ENCODE measurements around the gene IL31.

The IL31 gene

DNA sequence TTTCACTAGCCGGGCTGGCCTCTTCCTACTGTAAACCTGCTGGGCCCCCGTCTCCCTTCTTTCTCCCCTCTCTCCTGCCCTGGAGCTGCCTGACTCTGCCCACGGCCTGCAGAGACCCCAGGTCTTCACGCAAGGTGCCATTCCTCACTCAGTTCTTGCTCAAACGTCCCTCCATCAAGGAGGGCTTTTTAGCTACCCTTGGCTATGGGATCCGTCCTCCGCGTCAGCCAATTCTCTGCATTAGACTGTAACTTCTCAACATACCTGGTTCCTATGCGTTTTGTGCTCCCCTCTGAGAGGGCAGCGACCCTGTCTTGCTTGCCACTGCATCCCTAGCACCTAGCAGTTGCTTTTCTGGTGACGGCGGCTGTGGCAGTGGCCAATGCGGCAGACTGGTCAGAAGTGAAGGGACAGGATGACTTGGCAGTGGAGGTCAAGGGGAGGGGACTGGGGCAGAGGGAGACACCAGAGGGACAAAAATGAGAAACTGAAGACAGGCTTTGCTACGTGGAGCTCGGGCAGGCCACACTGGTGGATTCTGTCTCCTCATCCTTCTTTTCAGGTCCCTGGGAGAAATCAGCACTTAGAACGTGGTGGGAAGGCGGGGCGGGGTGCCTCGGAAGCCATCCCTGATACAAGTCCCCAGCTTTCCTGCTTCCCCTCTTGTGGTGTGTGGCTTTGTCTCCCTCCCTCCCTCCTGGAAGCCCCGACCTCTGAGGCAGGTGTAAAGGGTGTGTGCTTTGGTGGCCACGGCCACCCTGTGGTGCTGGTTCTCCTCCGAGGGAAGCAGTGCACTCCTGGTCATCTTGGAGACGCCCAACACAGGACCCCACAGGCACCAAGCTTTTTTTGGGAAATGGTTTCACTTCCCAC, 31.3 kb upstream of the IL31 start:
- ChIA-PET CTCF (interaction anchor here (0.5 to 0.7 kb wide), 3 partner anchors 22 to 668 kb away, joined by 3 to 4 read pairs (median 3); partner anchors contain the start of gene LRRC43), POLR2A (interaction anchor here (1.5 kb wide), 1 partner anchor 21 kb away, joined by 5 read pairs; the partner anchor contains the start of gene DIABLO)
- Histone ChIP-seq H3K36me3 (ENCODE audit: control insufficient read depth in 2 of 2, insufficient read depth in 1 of 2, low read length in 2 of 2) (peaks cover 21 to 32% of the 10 kb centered on the region in 2 experiments), H3K4me1 (ENCODE audit: control insufficient read depth, insufficient read depth, low read length) (peaks cover 6% of the 10 kb centered on the region; the same call in 1 of the 2 replicates), H3K4me3 (ENCODE audit: low read depth, low read length) (no peak overlapping the region), H3K27ac (ENCODE audit: extremely low read depth, low read depth, low read length) (no peak overlapping the region), H3K9me3 (ENCODE audit: control insufficient read depth, insufficient read depth, low read depth, low read length) (no peaks in the 10 kb centered on the region)
- TF ChIP-seq ZNF169 (tag by site-specific recombination; IDR thresholded peaks at IDR 0.05) (no peak), ZNF600 (tag by site-specific recombination; IDR thresholded peaks at IDR 0.05) (0 out of 2 replicates have a peak, but pooled peaks have one; percentile 26)

DNA sequence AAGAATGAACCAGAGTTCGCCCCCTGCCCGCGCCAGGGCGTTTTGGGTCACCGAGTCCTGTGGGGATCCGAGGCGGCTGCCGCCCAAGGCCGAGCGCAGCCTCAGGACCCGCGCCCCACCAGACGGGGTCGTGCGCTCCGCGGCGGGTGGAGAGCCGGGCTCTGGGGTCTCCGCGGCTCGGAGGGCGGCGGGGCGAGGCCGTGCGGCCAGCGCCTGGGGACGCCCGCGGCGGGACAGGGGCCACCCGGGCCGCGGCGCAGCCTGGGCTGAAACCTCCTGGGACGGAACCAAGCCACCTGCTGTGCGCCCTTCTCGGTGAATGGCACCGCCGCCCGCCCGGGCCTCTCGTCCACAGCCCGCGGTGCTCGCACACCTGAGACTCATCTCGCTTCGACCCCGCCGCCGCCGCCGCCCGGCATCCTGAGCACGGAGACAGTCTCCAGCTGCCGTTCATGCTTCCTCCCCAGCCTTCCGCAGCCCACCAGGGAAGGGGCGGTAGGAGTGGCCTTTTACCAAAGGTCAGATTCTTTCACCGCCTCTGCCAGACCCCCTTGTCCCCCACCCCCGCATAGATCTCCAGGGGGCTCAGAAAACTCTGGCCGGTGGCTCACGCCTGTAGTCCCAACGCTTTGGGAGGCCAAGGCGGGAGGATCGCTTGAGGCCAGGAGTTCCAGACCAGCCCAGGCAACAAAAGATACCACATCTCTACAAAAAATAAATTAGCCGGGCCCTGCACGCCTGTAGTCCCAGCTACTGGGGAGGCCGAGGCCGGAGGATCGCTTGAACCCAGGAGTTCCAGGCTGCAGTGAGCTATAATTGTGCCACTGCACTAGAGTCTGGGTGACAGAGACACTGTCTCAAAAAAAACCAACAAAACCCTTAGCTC, 30.4 kb upstream of the IL31 start:
- POLR2A ChIA-PET = interaction anchor here (0.6 to 1.5 kb wide), 9 partner anchors 8 to 295 kb away, joined by 3 to 5 read pairs (median 3); partner anchors contain the start of gene DIABLO

More for the DNA sequence above, 30.4 kb upstream of the IL31 start:
- Histone ChIP-seq H3K36me3 (ENCODE audit: control insufficient read depth in 2 of 2, insufficient read depth in 1 of 2, low read length in 2 of 2) (peaks cover 12 to 23% of the 10 kb centered on the region in 2 experiments), H3K27ac (ENCODE audit: extremely low read depth, low read depth, low read length) (no peak overlapping the region; the same call in 1 of the 2 replicates), H3K4me3 (ENCODE audit: low read depth, low read length) (no peak overlapping the region), H3K4me1 (ENCODE audit: control insufficient read depth, insufficient read depth, low read length) (peaks cover 6% of the 10 kb centered on the region; the same call in 1 of the 2 replicates), H3K9me3 (ENCODE audit: control insufficient read depth, insufficient read depth, low read depth, low read length) (no peaks in the 10 kb centered on the region)
- CTCF ChIA-PET = interaction anchor here (0.5 to 0.7 kb wide), 2 partner anchors 22 to 667 kb away, joined by 3 to 4 read pairs; partner anchors contain the start of gene LRRC43
- TF ChIP-seq ZNF664 (tag by site-specific recombination; IDR thresholded peaks at IDR 0.05) = no peak
- TF ChIP-seq, protein P1, sequence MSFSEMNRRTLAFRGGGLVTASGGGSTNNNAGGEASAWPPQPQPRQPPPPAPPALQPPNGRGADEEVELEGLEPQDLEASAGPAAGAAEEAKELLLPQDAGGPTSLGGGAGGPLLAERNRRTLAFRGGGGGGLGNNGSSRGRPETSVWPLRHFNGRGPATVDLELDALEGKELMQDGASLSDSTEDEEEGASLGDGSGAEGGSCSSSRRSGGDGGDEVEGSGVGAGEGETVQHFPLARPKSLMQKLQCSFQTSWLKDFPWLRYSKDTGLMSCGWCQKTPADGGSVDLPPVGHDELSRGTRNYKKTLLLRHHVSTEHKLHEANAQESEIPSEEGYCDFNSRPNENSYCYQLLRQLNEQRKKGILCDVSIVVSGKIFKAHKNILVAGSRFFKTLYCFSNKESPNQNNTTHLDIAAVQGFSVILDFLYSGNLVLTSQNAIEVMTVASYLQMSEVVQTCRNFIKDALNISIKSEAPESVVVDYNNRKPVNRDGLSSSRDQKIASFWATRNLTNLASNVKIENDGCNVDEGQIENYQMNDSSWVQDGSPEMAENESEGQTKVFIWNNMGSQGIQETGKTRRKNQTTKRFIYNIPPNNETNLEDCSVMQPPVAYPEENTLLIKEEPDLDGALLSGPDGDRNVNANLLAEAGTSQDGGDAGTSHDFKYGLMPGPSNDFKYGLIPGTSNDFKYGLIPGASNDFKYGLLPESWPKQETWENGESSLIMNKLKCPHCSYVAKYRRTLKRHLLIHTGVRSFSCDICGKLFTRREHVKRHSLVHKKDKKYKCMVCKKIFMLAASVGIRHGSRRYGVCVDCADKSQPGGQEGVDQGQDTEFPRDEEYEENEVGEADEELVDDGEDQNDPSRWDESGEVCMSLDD (tag by site-specific recombination; IDR thresholded peaks at IDR 0.05) = no peak
- TF ChIP-seq, protein P2, sequence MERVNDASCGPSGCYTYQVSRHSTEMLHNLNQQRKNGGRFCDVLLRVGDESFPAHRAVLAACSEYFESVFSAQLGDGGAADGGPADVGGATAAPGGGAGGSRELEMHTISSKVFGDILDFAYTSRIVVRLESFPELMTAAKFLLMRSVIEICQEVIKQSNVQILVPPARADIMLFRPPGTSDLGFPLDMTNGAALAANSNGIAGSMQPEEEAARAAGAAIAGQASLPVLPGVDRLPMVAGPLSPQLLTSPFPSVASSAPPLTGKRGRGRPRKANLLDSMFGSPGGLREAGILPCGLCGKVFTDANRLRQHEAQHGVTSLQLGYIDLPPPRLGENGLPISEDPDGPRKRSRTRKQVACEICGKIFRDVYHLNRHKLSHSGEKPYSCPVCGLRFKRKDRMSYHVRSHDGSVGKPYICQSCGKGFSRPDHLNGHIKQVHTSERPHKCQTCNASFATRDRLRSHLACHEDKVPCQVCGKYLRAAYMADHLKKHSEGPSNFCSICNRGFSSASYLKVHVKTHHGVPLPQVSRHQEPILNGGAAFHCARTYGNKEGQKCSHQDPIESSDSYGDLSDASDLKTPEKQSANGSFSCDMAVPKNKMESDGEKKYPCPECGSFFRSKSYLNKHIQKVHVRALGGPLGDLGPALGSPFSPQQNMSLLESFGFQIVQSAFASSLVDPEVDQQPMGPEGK (tag by site-specific recombination; IDR thresholded peaks at IDR 0.05) = no peak
- TF ChIP-seq ZNF701 (tag by site-specific recombination; IDR thresholded peaks at IDR 0.05) = no peak
- TF ChIP-seq ZNF248 (tag by site-specific recombination; IDR thresholded peaks at IDR 0.05) = no peak
- TF ChIP-seq, protein P3, sequence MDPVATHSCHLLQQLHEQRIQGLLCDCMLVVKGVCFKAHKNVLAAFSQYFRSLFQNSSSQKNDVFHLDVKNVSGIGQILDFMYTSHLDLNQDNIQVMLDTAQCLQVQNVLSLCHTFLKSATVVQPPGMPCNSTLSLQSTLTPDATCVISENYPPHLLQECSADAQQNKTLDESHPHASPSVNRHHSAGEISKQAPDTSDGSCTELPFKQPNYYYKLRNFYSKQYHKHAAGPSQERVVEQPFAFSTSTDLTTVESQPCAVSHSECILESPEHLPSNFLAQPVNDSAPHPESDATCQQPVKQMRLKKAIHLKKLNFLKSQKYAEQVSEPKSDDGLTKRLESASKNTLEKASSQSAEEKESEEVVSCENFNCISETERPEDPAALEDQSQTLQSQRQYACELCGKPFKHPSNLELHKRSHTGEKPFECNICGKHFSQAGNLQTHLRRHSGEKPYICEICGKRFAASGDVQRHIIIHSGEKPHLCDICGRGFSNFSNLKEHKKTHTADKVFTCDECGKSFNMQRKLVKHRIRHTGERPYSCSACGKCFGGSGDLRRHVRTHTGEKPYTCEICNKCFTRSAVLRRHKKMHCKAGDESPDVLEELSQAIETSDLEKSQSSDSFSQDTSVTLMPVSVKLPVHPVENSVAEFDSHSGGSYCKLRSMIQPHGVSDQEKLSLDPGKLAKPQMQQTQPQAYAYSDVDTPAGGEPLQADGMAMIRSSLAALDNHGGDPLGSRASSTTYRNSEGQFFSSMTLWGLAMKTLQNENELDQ (tag by site-specific recombination; IDR thresholded peaks at IDR 0.05; ENCODE audit: low read depth) = no peak
- no peak for TF ChIP-seq BCL11B (tag by site-specific recombination; IDR thresholded peaks at IDR 0.05; ENCODE audit: low read depth)
- no peak for TF ChIP-seq SCRT2 (tag by site-specific recombination; IDR thresholded peaks at IDR 0.05)
- no peak for TF ChIP-seq ZBTB7A (tag by site-specific recombination; IDR thresholded peaks at IDR 0.05; ENCODE audit: low read depth)
- TF ChIP-seq, protein P4, sequence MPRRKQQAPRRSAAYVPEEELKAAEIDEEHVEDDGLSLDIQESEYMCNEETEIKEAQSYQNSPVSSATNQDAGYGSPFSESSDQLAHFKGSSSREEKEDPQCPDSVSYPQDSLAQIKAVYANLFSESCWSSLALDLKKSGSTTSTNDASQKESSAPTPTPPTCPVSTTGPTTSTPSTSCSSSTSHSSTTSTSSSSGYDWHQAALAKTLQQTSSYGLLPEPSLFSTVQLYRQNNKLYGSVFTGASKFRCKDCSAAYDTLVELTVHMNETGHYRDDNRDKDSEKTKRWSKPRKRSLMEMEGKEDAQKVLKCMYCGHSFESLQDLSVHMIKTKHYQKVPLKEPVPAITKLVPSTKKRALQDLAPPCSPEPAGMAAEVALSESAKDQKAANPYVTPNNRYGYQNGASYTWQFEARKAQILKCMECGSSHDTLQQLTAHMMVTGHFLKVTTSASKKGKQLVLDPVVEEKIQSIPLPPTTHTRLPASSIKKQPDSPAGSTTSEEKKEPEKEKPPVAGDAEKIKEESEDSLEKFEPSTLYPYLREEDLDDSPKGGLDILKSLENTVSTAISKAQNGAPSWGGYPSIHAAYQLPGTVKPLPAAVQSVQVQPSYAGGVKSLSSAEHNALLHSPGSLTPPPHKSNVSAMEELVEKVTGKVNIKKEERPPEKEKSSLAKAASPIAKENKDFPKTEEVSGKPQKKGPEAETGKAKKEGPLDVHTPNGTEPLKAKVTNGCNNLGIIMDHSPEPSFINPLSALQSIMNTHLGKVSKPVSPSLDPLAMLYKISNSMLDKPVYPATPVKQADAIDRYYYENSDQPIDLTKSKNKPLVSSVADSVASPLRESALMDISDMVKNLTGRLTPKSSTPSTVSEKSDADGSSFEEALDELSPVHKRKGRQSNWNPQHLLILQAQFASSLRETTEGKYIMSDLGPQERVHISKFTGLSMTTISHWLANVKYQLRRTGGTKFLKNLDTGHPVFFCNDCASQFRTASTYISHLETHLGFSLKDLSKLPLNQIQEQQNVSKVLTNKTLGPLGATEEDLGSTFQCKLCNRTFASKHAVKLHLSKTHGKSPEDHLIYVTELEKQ (tag by site-specific recombination; IDR thresholded peaks at IDR 0.05; ENCODE audit: borderline replicate concordance) = no peak
- no peak for TF ChIP-seq ZFP3 (tag by site-specific recombination; IDR thresholded peaks at IDR 0.05; ENCODE audit: low read depth)
- TF ChIP-seq SALL2 (tag by site-specific recombination; IDR thresholded peaks at IDR 0.05; ENCODE audit: borderline replicate concordance) = no peak
- no peak for TF ChIP-seq ZNF837 (tag by site-specific recombination; IDR thresholded peaks at IDR 0.05)
- no peak for TF ChIP-seq ZNF426 (tag by site-specific recombination; IDR thresholded peaks at IDR 0.05)
- TF ChIP-seq ZNF302 (tag by site-specific recombination; IDR thresholded peaks at IDR 0.05; ENCODE audit: low read depth) = no peak
